CD4-positive, alpha-beta T cell treated with Interleukin-6 at 100 ng/mL for 8 hours (primary cell): ENCODE results near the gene LTB4R.
A peak's percentile ranks its signal among the peaks of the same experiment; 100 is the strongest.

Source experiments
- DNase-seq: peaks from one replicate; pipeline ENCODE4 v3.0.0-alpha.2; 2020; ENCODE audit warnings: mixed read lengths, low spot score

LTB4R gene

DNA sequence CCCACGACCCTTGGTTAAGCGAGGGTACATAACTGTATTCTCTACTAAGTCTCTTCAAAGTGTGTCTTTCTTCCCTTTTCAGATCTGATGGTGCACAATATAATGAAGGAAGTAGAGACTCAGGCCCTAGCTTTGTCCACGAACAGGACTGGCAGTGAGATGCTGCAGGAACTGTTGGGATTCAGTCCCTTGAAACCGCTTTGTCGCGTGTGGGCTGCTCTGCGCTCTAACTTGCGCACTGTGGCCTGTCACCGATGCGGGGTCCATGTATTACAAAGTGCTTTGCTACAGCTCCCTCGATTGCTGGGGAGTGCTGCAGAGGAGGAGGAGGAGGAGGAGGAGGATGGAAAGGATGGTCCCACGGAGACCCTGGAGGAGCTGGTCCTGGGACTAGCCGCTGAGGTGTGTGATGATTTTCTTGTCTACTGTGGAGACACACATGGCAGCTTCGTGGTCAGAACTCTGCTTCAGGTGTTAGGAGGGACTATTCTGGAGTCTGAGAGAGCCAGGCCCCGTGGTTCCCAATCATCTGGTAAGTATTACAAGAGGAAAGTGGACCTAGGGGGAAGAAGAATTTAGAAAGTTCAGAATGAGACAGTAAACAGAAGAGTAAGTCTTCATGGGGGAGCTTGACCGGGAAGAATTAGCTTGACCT lies 10.8 kb upstream of the LTB4R start:
- DNase-seq = no peak

GRCh38 chr14:24304019-24304387 lies 7.3 kb upstream of the LTB4R start:
- no peak for DNase-seq

- DNase-seq = no peak
These were observed 4.1 kb upstream of the LTB4R start for GRCh38 chr14:24307156-24307574.

GRCh38 chr14:24307575-24308341 lies 3.5 kb upstream of the LTB4R start, which contains the start of gene CIDEB:
Gene CIDEB (minus strand): TSS chr14:24307977. CDS start chr14:24307858, 119 bp downstream.
- peak; percentile 53 for DNase-seq

GRCh38 chr14:24308342-24309124 lies 2.8 kb upstream of the LTB4R start:
- no peak for DNase-seq

DNA sequence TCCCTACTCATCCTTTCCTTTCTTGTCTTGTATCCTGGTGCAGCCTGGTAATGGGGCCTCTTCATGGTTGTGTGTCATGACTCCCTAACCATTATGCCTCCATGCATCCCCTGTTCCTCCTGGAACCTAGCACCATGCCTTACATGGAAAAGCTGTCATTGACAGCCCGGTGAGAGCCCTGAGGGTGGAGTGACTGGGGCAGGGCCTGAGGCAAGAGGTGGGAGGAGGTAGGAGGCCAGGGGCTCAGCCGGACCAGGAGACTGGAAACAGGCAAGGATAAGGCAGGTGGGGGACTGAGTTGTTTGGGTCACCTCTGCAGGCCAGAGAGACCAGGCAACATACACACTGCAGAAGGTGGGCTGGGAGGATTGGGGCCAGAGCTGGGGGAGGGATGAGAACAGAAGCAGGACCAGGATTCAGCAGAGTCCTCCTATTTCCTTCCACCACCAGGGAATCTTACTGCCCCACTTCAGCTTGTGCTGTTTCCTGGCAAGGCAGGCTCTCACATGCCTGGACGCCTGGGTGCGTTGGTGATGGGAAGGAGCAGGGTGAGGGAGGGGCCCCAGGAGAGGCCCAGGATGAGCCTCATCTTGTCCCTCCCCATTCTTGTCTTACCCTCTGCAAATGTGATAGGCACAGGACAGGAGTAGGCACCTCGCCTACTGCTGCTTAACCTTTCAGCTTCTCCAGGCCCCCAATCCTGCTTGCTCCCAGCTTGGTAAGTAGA lies 1.6 kb upstream of the LTB4R start, which contains the start of gene LTB4R2:
LTB4R2 (plus strand) TSS at position 603 of the 727 bp plus-strand sequence. CDS start 525 bp downstream, outside the sequence.
- no peak for DNase-seq

- no peak for DNase-seq
These were observed 1.0 kb upstream of the LTB4R start for GRCh38 chr14:24310265-24310645.

DNA sequence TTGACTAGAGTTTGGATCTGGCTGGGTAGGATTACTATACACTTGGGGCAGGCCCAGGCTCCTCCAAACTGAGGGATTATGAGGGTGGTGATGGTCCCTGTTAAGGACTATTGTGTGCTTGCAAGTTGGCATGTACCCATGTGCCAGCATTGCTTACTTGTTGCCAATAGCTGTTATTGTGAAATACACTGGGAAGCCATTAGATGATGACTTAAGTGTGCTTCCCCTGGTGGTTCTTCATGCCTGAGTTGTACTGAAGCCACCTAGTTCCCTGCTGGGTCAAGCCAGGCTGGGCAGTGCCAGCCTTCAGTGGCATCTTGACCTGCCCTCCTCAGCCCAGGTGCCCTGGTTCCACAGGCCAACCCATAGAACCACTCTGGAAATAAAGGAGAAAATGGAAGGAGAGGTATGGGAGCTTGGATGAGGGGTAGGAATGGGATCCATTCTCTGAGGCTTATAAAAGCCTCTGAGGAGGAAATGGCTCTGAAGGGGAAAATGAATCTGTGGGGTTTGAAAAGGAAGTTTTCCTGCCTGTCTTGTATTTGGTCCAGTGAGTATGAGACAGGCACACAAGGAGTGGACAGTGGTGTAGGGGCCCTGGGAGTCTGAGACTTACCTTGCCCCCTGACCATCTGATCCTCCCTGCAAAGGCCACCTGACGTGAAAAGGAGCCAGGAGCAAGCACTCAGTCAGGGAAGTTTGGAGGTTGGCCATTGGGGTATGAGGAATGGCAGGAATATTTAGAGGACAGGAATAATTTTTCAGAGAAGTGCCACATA lies 724 bp downstream of the LTB4R start:
- no peak for DNase-seq

DNA sequence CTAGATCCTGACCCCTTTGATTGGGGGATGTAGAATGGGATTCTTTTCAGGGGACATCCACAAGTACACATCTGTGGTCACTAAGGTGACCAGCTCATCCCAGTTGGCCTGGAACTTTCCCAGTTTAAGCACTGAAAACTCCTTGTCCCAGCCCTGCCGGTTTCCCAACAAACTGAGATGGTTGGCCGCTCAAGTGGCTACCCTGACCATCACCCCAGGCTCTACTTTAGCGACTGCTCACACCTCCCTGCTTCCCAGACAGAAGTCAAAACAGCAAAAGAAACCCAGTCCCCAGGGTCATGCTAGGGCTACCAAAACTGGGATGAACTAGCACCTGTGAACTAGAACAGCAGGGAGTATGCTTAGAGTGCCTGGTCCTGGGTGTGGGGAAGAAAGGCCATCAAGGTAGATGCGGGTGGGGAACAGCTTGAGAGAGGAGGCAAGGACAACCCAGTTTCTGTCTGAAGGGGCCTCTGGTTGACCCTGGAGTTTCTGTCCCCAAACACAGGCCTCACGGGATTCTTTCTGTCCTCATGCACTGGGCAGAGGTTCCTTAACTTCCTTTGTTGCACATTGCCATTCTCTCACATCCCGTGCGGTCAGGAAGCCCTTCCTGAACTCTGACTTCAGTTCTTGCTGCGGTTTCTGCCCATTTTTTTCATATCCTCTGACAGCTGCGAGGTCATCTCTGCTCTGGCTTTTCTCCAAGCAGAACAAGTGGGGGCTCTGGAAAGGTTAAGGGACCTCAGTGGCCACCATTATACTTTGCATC lies 1.6 kb downstream of the LTB4R start:
- DNase-seq = peak; percentile 56

GRCh38 chr14:24313913-24314312 lies 2.6 kb downstream of the LTB4R start:
- no peak for DNase-seq

DNA sequence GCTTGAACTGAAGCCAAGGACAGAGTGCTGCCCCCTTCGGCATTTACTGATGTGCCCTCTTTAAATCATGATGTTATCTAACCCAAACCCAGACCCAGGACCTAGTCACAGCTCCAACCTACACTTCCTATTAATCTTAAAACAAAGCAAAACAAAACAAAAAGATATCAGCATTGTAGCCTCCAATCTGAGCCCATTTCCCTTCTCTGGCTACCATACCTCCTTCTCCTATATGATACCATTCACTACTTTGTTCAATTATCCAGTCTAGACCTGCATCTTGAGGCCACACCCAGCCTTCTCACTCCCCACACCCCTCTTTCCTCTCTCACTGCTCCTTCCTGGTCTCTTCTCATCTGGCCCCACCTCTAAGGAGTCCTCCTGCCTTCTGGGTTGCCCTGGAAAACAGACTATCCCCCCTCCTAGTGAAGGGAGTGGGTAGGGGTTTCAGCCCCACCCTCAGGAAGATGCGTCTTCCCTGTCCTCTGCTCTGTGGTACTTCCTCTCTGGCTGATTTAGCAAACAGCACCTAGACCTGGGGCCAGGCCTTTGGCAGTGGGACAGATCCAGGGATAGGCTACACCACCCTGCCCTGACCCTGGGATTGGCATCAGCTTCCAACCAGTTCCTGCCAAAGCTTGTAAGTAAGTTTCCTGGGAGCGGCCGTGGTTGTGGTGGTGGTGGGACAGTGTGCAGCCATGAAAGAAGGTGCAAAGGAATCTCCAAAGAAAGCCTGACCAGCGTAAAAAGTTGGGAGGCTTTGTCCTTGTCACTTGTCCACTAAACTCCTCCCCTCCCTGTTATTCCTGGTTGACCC lies 3.3 kb downstream of the LTB4R start:
- no peak for DNase-seq

GRCh38 chr14:24315243-24315806 lies 4.0 kb downstream of the LTB4R start:
- no peak for DNase-seq

- no peak for DNase-seq
These were observed 4.7 kb downstream of the LTB4R start for GRCh38 chr14:24315807-24316596.

DNA sequence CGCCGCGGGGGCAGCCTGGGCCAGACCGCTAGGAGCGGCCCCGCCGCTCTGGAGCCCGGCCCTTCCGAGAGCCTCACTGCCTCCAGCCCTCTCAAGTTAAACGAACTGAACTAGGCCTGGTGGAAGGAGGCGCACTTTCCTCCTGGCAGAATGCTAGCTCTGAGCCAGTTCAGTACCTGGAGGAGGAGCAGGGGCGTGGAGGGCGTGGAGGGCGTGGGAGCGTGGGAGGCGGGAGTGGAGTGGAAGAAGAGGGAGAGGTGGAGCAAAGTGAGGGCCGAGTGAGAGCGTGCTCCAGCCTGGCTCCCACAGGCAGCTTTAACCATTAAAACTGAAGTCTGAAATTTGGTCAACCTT lies 5.3 kb downstream of the LTB4R start:
- no peak for DNase-seq

DNA sequence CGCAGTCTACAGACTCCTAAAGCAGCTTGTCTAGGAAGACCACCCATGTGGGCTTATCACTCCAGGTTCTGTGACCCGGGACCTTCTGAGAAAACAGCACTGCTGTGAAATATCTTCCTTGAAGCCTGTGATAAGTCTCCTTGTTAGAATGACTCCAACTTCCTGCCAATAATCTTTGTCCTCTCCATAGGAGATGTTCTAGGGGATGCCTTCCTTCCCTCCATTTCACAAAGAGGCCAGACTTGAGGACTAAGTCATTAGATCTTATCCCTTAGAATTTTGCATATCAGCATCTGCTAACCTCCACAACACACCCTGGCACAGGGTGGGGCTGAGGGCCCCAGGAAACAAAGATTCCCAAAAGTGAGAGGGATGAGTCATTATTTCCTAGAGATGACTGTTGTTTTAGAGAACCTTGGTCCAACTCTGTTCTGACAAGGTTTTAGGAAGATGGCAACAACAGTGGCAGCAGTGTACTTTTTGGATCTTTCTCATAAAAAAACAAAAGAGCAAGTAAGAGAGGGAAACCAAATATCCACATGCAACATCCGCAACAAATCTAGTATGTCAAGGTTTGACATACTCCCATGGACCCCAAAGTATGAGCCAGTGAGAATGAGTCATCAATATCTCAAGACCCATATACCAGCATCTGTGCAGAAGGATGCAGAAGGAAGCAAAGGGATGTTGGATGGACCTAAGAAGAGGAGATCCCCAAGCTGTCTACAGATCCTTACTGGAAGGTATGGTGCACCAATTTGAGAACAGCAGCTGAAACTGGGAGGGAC lies 6.0 kb downstream of the LTB4R start:
- DNase-seq = no peak

- DNase-seq = no peak
These were observed 10.1 kb downstream of the LTB4R start for GRCh38 chr14:24321212-24321975.

DNA sequence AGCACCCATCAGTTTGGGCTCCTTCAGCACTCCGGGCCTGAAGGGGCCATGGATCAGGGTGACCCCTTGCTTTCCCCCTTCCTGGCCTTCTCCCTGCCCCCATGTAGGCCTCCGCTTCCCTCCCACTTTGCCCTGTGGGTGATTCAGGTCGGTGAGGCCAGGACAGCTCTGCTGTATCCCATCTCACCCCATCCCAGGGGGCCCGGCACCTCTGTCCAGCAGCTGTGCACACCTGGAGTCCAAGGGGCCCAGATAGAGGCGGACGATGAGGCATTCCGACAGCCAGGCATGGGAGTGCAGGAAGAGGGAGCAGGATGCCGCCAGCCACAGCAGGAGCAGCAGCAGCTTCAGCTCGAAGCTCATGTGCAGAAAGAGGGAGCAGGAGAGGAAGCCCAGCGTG lies 11.4 kb downstream of the LTB4R start:
- DNase-seq = no peak
